CD8-positive, alpha-beta memory T cell (primary cell): Measurements from ENCODE around the gene TOX4. TPM values are rescaled to one million over a fixed set of nuclear protein-coding genes. Genes with fewer than 3 reads are reported as not detected.

ENCODE experiments used
- CTCF ChIA-PET: fragments of 350-600 bp; sonication (Branson Sonifier 250); formaldehyde crosslinking; loops from one replicate; lab custom pipeline; 2021; ENCODE audit warnings: antibody characterized with exemption; lab: Charles Lee
- POLR2A ChIA-PET: fragments of 350-600 bp; sonication (Branson Sonifier 250); formaldehyde crosslinking; loops from one replicate; lab custom pipeline; 2021; ENCODE audit warnings: antibody characterized with exemption; lab: Charles Lee
- DNase-seq, 5 donors: peaks; one replicate each; pipeline versions ENCODE4 v3.0.0 to v3.0.0-alpha.2; 2020 to 2022; ENCODE audit warnings: mixed read lengths in 1 of 5
- H3K27ac ChIP-seq: one replicate; pipeline ENCODE4 v1.7.0; 2013; ENCODE audit warnings: low read depth, mild to moderate bottlenecking, low read length, moderate library complexity
- H3K27me3 ChIP-seq: 2 replicates; pipeline ENCODE4 v1.7.0; 2013; ENCODE audit warnings: low read length, mild to moderate bottlenecking; ENCODE audit not compliant: insufficient read depth, poor library complexity, severe bottlenecking
- H3K36me3 ChIP-seq: 2 replicates; pipeline ENCODE4 v1.7.0; 2013; ENCODE audit warnings: mild to moderate bottlenecking, low read length, moderate library complexity; ENCODE audit not compliant: insufficient read depth
- H3K4me1 ChIP-seq: 2 replicates; pipeline ENCODE4 v1.7.0; 2013; ENCODE audit warnings: mild to moderate bottlenecking, low read length, moderate library complexity; ENCODE audit not compliant: insufficient read depth
- H3K4me3 ChIP-seq: 2 replicates; pipeline ENCODE4 v1.7.0; 2013; ENCODE audit warnings: mild to moderate bottlenecking, low read length
- H3K9me3 ChIP-seq: 2 replicates; pipeline ENCODE4 v1.7.0; 2013; ENCODE audit warnings: mild to moderate bottlenecking, low read length
- H3K27ac Mint-ChIP-seq, 8 donors: one replicate each; pipeline ENCODE4 v1.8.0; 2020 to 2021; ENCODE audit warnings: mixed read lengths in 8 of 8, mild to moderate bottlenecking in 6 of 8, inconsistent platforms in 3 of 8, moderate library complexity in 3 of 8
- H3K27me3 Mint-ChIP-seq, 2 donors: one replicate each; pipeline ENCODE4 v1.8.0; 2020 to 2021; ENCODE audit warnings: mixed read lengths in 2 of 2, mild to moderate bottlenecking in 1 of 2, moderate library complexity in 1 of 2
- H3K36me3 Mint-ChIP-seq, 3 donors: one replicate each; pipeline ENCODE4 v1.8.0; 2020 to 2021; ENCODE audit warnings: mixed read lengths in 3 of 3, inconsistent platforms in 1 of 3, mild to moderate bottlenecking in 1 of 3
- H3K4me1 Mint-ChIP-seq, 3 donors: one replicate each; pipeline ENCODE4 v1.8.0; 2020 to 2021; ENCODE audit warnings: mixed read lengths in 3 of 3, inconsistent platforms in 1 of 3, mild to moderate bottlenecking in 1 of 3
- H3K4me3 Mint-ChIP-seq, 7 donors: one replicate each; pipeline ENCODE4 v1.8.0; 2020 to 2021; ENCODE audit warnings: mixed read lengths in 7 of 7, mild to moderate bottlenecking in 6 of 7, moderate library complexity in 4 of 7, inconsistent platforms in 2 of 7
- H3K9me3 Mint-ChIP-seq, 5 donors: one replicate each; pipeline ENCODE4 v1.8.0; 2020 to 2022; ENCODE audit warnings: mixed read lengths in 5 of 5, mild to moderate bottlenecking in 3 of 5, moderate library complexity in 2 of 5, inconsistent platforms in 1 of 5
- polyA plus RNA-seq: library from polyadenylated mRNA; unstranded; fragments of 300-500 nt; fragmentation: Illumina TruSeq; gene quantifications from one replicate; pipeline ENCODE4 v1.2.3, GENCODE V29; 2021
- total RNA-seq, 2 experiments: library from RNA; stranded (reverse); gene quantifications; one replicate each; pipeline ENCODE4 v1.2.3, GENCODE V29; 2021

Gene TOX4
- total and polyA plus RNA-seq, 3 experiments from 2014 or later, result 82.7 to 93.3 (median 83.0) TPM

DNA sequence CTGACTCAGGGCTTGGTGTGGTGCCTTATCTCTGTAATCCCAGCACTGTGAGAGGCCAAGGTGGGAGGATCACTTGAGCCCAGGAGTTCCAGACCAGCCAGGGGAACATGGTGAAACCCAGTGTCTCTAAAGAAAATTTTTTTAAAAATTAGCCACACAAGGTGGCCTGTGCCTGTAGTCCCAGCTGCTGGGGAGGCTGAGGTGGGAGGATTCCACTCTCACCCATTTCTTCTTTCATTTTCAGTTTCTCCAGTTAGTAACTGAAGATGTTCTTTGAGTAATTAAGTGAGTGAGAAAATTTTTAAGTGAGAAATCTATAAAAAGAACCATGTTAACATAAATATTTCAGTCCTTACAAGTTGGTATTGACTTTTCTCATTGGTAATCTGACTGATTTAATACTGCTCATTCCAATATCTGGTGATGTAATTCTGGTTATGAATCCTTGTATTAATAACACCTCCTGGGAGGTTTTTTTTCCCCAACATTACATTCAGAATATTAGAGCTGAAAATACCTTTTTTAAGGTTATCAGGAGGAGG lies 28.1 kb downstream of the TOX4 start:
- Mint-ChIP-seq H3K9me3 (no peaks in the 10 kb centered on the region), H3K27ac (peak overlapping the region; percentile 15 to 76 (median 62)), H3K27me3 (no peaks in the 10 kb centered on the region), H3K36me3 (peaks cover 0 to 60% (median 14%) of the 10 kb centered on the region in 3 donors), H3K4me1 (peaks cover 38 to 55% (median 46%) of the 10 kb centered on the region in 3 donors), H3K4me3 (peak overlapping the region in 1 of 7 donors; percentile 36)
- no peaks in the 10 kb centered on the region for H3K27me3 ChIP-seq
- DNase-seq, result no peak
- peaks cover 39% of the 10 kb centered on the region for H3K36me3 ChIP-seq
- no peak overlapping the region for H3K4me3 ChIP-seq
- no peaks in the 10 kb centered on the region for H3K9me3 ChIP-seq
- POLR2A ChIA-PET, result no interaction called here
- CTCF ChIA-PET, result no interaction called here
- H3K4me1 ChIP-seq, result peaks cover 22% of the 10 kb centered on the region
- H3K27ac ChIP-seq, result no peak overlapping the region

DNA sequence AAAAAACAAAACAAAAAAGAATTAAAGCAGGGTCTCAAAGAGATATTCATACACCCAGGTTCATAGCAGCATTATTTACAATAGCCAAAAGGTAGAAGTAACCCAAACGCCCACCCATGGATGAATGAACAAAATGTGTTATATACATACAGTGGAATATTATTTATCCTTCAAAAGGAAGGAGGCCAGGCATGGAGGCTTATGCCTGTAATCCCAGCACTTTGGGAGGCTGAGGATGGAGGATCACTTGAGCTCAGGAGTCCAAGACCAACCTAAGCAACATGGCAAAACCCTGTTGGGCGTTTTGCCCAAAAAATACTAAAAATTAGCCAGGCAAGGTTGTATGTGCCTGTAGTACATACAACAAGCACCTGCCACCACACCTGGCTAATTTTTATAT lies 29.6 kb downstream of the TOX4 start:
- Histone ChIP-seq H3K36me3 (peaks cover 25% of the 10 kb centered on the region), H3K4me1 (peaks cover 27% of the 10 kb centered on the region), H3K4me3 (no peak overlapping the region), H3K27me3 (no peaks in the 10 kb centered on the region), H3K27ac (no peak overlapping the region), H3K9me3 (no peaks in the 10 kb centered on the region)
- Mint-ChIP-seq H3K9me3 (peaks cover 0 to 3% (median 0%) of the 10 kb centered on the region in 5 donors), H3K4me3 (no peak overlapping the region), H3K27me3 (no peaks in the 10 kb centered on the region), H3K4me1 (peaks cover 40 to 64% (median 50%) of the 10 kb centered on the region in 3 donors), H3K36me3 (peaks cover 0 to 58% (median 9%) of the 10 kb centered on the region in 3 donors), H3K27ac (peak overlapping the region in 1 of 8 donors; percentile 92)
- ChIA-PET POLR2A (no interaction called here), CTCF (no interaction called here)
- DNase-seq, result no peak

DNA sequence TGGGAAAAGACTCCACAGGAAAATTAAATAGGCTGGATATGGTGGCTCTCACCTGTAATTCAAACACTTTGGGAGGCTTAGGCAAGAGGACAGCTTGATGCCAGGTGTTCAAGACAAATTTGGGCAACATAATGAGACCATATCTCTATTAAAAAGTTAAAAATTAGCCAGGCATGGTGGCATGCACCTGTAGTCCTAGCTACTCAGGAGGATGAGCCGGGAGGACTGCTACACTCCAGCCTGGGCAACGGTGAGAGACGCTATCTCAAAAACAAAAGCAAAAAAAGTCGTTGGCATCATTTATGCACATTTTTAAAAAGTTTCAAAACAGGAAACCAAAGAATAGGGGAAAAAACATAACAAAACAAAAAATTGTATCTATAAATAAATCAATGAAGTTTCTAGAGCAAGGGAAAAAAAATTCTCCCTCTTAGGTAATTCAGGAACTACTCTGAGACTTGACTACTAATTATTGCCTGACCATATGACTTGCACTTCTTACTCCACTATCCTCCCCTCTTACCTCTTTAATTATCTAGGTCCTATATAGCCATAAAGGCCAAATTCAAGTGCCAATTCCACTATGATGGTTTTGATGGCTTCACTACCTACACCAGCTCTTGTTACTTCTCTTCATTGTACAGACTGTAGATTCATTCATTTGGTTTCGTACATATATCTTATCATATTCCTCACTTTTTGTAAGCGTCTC lies 32.6 kb downstream of the TOX4 start:
- DNase-seq, result no peak
- Mint-ChIP-seq H3K36me3 (peaks cover 0 to 37% (median 4%) of the 10 kb centered on the region in 3 donors), H3K4me1 (peaks cover 41 to 58% (median 57%) of the 10 kb centered on the region in 3 donors), H3K27ac (peak overlapping the region; percentile 34 to 99 (median 98)), H3K27me3 (no peaks in the 10 kb centered on the region), H3K4me3 (peak overlapping the region; percentile 97 to 100 (median 99)), H3K9me3 (peaks cover 0 to 3% (median 0%) of the 10 kb centered on the region in 5 donors)
- Histone ChIP-seq H3K4me3 (peak overlapping the region; percentile 100), H3K36me3 (peaks cover 5% of the 10 kb centered on the region), H3K9me3 (no peaks in the 10 kb centered on the region), H3K27me3 (no peaks in the 10 kb centered on the region), H3K27ac (no peak overlapping the region), H3K4me1 (peaks cover 27% of the 10 kb centered on the region)
- CTCF ChIA-PET, result interaction anchor here (6.9 kb wide), 1 partner anchor 11 kb away, joined by 42 read pairs; no protein-coding TSS in a partner anchor
- POLR2A ChIA-PET, result no interaction called here

DNA sequence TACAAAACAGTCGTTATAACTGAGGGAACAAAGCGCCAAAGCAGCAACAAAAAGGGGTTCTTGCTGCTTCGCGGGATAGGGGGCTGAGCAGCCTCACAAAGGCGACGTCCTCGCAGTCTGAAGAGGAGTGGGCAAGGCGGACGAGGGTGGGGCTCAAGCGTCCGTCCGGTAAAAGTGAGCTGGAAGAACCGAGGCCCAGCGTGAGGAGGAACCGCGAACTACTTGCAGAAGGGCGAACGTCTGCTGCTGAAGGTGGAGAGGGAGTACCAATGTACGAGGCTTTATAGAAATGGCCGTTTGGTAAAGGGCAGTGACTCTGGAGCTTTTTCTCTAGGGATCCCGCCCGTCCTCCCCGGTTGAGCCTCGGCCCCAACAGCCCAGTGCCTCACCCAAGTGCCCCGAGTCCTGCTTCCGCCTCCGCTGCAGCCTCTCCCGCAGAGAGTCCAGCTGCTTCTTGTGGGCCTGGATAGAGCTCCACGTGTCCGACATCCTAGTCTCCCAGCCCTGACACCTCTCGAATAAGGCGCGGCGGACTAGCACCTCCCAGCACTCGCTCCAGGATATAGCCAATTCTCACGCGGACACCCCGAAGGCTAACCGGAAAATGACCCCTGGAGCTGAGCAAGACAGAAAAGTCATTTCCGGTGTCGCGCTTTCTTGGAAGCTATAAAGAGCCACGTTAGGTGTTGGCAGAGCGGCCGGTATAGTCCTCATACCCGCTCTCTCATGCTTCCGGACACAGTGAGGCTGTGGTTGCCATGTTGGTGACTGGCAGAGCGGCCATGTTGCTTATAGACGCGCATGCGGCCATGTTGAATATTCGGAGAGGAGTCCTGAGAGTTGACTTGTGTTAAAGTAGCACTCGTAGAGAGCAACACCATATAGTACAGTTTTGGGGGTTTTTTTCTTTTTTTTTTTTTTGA lies 34.0 kb downstream of the TOX4 start, which contains the start of gene METTL3:
Gene METTL3, minus strand, starts transcription at position 606 of the 923 bp plus-strand sequence. Its CDS starts 117 bp downstream, at position 489.
- Mint-ChIP-seq H3K27me3 (peaks cover 0 to 3% of the 10 kb centered on the region in 2 donors), H3K4me3 (peak within 1 kb of the TSS; percentile 97 to 100 (median 99)), H3K9me3 (peaks cover 0 to 3% (median 0%) of the 10 kb centered on the region in 5 donors), H3K27ac (peak within 1 kb of the TSS; percentile 92 to 99 (median 99)), H3K36me3 (peaks cover 0 to 36% (median 4%) of the 10 kb centered on the region in 3 donors), H3K4me1 (peaks cover 31 to 46% (median 45%) of the 10 kb centered on the region in 3 donors)
- H3K9me3 ChIP-seq, result no peaks in the 10 kb centered on the region
- CTCF ChIA-PET, result interaction anchor here (0.7 to 6.9 kb wide), 7 partner anchors 9 to 310 kb away, joined by 3 to 42 read pairs (median 9); partner anchors contain the start of genes CHD8, RAB2B, SALL2 and TOX4
- H3K27me3 ChIP-seq, result no peaks in the 10 kb centered on the region
- POLR2A ChIA-PET, result interaction anchor here (0.6 to 1.8 kb wide), 8 partner anchors 15 to 1255 kb away, joined by 3 to 13 read pairs (median 4); partner anchors contain the start of genes CHD8, OXA1L, RAB2B and SALL2
- DNase-seq, result peak; percentile 88 to 97 (median 91)
- peak within 1 kb of the TSS; percentile 95 for H3K27ac ChIP-seq
- peaks cover 18% of the 10 kb centered on the region for H3K4me1 ChIP-seq
- H3K4me3 ChIP-seq, result peak within 1 kb of the TSS; percentile 100
- H3K36me3 ChIP-seq, result no peaks in the 10 kb centered on the region

DNA sequence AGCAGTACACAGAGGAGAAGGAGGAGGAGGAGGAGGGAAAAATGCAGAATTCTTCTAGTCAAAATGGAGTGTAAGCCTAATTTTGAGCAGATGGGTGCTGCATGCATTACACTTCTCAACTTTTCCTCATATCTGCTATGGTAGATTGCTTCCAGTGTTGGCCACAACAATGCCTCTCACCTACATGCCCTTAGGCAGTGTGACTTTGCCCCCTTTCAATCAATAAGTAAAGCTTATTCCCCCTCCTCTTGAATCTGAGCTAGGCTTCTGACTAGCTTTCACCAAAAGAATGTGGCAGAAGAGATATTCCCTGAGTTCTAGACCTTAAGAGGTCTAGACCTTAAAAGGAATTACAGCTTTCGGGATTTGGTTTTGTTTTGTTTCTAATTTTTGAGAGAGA lies 37.3 kb downstream of the TOX4 start:
- no peak overlapping the region for H3K27ac Mint-ChIP-seq
- Histone ChIP-seq H3K9me3 (no peaks in the 10 kb centered on the region), H3K4me3 (no peak overlapping the region), H3K4me1 (peaks cover 12% of the 10 kb centered on the region), H3K27ac (no peak overlapping the region), H3K36me3 (no peaks in the 10 kb centered on the region), H3K27me3 (no peaks in the 10 kb centered on the region)
- H3K27me3 Mint-ChIP-seq, result peaks cover 4 to 14% of the 10 kb centered on the region in 2 donors
- CTCF ChIA-PET, result no interaction called here
- H3K36me3 Mint-ChIP-seq, result peaks cover 0 to 15% (median 1%) of the 10 kb centered on the region in 3 donors
- DNase-seq, result no peak
- POLR2A ChIA-PET, result no interaction called here
- H3K9me3 Mint-ChIP-seq, result peaks cover 0 to 3% (median 0%) of the 10 kb centered on the region in 5 donors
- peaks cover 16 to 26% (median 22%) of the 10 kb centered on the region in 3 donors for H3K4me1 Mint-ChIP-seq
- H3K4me3 Mint-ChIP-seq, result no peak overlapping the region

DNA sequence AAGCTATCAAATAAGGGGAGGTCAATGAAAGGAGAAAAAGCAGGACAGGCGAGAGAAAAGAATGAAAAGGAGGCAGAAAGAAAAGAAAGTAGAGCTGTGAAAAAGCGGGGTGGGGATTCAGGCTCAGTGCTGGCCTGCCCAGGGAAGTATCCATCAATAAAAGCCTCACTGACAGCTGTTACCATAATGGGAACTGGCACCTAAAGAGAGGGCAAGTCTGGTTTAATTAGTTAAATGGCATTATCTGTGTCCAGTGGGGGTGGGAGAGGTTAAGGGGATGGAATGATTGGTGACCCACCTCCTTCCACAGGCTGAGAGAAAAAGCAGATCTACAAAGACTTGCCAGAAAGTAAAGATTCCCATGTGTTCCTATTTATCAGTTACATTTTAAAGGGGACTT lies 41.7 kb downstream of the TOX4 start:
- Histone ChIP-seq H3K27me3 (no peaks in the 10 kb centered on the region), H3K27ac (no peak overlapping the region), H3K9me3 (no peaks in the 10 kb centered on the region), H3K4me3 (no peak overlapping the region), H3K36me3 (no peaks in the 10 kb centered on the region), H3K4me1 (no peaks in the 10 kb centered on the region)
- peak overlapping the region in 1 of 8 donors; percentile 39 for H3K27ac Mint-ChIP-seq
- no peak for DNase-seq
- no peaks in the 10 kb centered on the region for H3K4me1 Mint-ChIP-seq
- H3K4me3 Mint-ChIP-seq, result no peak overlapping the region
- H3K27me3 Mint-ChIP-seq, result peaks cover 4 to 14% of the 10 kb centered on the region in 2 donors
- H3K9me3 Mint-ChIP-seq, result no peaks in the 10 kb centered on the region
- ChIA-PET POLR2A (no interaction called here), CTCF (no interaction called here)
- H3K36me3 Mint-ChIP-seq, result peaks cover 0 to 1% (median 0%) of the 10 kb centered on the region in 3 donors

DNA sequence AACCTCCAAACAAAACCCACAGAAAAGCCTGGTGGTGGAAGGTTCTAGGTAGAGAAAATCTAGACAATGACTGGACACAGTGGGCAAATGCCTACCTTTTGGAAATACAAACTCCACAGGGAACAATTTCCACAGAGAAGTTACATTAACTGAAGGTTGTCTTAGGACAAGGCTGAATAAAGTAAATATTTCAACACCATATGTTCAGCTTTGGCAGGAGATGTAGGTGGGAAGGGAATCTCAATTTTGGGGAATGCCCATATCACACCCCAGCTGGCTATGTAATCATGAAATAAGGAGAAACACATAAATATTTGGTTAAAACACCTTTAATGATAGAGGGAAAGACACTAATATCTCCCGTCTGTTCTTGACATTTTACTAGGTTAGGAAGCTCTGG lies 43.8 kb downstream of the TOX4 start:
- Mint-ChIP-seq H3K27me3 (peaks cover 4 to 13% of the 10 kb centered on the region in 2 donors), H3K27ac (no peak overlapping the region), H3K4me1 (peaks cover 4 to 6% (median 4%) of the 10 kb centered on the region in 3 donors), H3K9me3 (no peaks in the 10 kb centered on the region), H3K4me3 (peak overlapping the region in 1 of 7 donors; percentile 22), H3K36me3 (peaks cover 0 to 1% (median 0%) of the 10 kb centered on the region in 3 donors)
- ChIA-PET CTCF (interaction anchor here (1.5 to 1.6 kb wide), 2 partner anchors 9 to 22 kb away, joined by 4 to 6 read pairs; no protein-coding TSS in a partner anchor), POLR2A (no interaction called here)
- Histone ChIP-seq H3K4me3 (no peak overlapping the region), H3K9me3 (no peaks in the 10 kb centered on the region), H3K27ac (no peak overlapping the region), H3K36me3 (no peaks in the 10 kb centered on the region), H3K27me3 (no peaks in the 10 kb centered on the region), H3K4me1 (no peaks in the 10 kb centered on the region)
- no peak for DNase-seq
